HepG2 (cell line): ENCODE results near the gene EFNA2. TPM values are rescaled to one million over a fixed set of nuclear protein-coding genes. Genes with fewer than 3 reads are reported as not detected.

Source experiments
- IKZF1 ChIP-seq: fragments of 450-650 bp; IDR thresholded peaks from 2 replicates; pipeline ENCODE4 v1.7.1; 2016
- IKZF5 ChIP-seq: IDR thresholded peaks from 2 replicates; pipeline ENCODE4 v1.6.1; 2018; ENCODE audit warnings: missing genetic modification reagents, mild to moderate bottlenecking, missing compliant biosample characterization
- NFKB2 ChIP-seq: sonication (generic); formaldehyde crosslinking; IDR thresholded peaks from 2 replicates; pipeline ENCODE4 v1.4.0; 2020; ENCODE audit warnings: missing genetic modification reagents, borderline replicate concordance
- POLR2G ChIP-seq: fragments of 200-400 bp; formaldehyde crosslinking; IDR thresholded peaks from 2 replicates; pipeline ENCODE4 v1.6.1; 2018; ENCODE audit warnings: mild to moderate bottlenecking, low read depth, low read length, moderate library complexity
- UBTF ChIP-seq: sonication (generic); formaldehyde crosslinking; IDR thresholded peaks from 2 replicates; pipeline ENCODE4 v1.4.0; 2020; ENCODE audit warnings: mild to moderate bottlenecking, missing genetic modification reagents
- ZBTB39 ChIP-seq: sonication (generic); formaldehyde crosslinking; IDR thresholded peaks from 2 replicates; pipeline ENCODE4 v1.5.0; 2020; ENCODE audit warnings: missing genetic modification reagents
- ZNF18 ChIP-seq: sonication (generic); formaldehyde crosslinking; IDR thresholded peaks from 2 replicates; pipeline ENCODE4 v1.8.0; 2022; ENCODE audit warnings: mild to moderate bottlenecking, missing genetic modification reagents; ENCODE audit not compliant: insufficient replicate concordance
- ZNF407 ChIP-seq: sonication (generic); formaldehyde crosslinking; IDR thresholded peaks from one replicate; pipeline ENCODE4 v1.5.1; 2020; ENCODE audit warnings: mild to moderate bottlenecking, missing genetic modification reagents; ENCODE audit errors: not compliant biosample characterization
- polyA plus RNA-seq, 8 experiments: library from polyadenylated mRNA; depleted of rRNA in 3 of 8; stranded (reverse) in 7 of 8; unstranded in 1 of 8; fragments of >200 nt; fragmentation: Illumina TruSeq in 4 of 8; extraction: Trizol in 4 of 8; gene quantifications; 2 replicates each; pipeline versions ENCODE4 v1.2.1 to v1.2.3, GENCODE V29; 2011 to 2016; ENCODE audit warnings: low read depth in 4 of 8, missing spikeins in 1 of 8, mixed read lengths in 1 of 8; ENCODE audit not compliant: insufficient read depth in 1 of 8
- total RNA-seq, 5 experiments: library from RNA; depleted of rRNA; stranded (reverse); fragments of >200 nt; fragmentation: Illumina TruSeq; extraction: Trizol; gene quantifications; 2 replicates each; pipeline ENCODE4 v1.2.3, GENCODE V29; 2016; ENCODE audit warnings: low read depth in 1 of 5

EFNA2 gene
- total and polyA plus RNA-seq, 2 of the 13 experiments (the other 11 are each of a cell fraction or from before 2014, with no cell fraction given) = 6.0 to 9.9 TPM

- no peak for TF ChIP-seq ZNF18 (CRISPR knock-in tag)
- peak; percentile 36; the same call in 1 of the 2 replicates for TF ChIP-seq UBTF (CRISPR knock-in tag)
- TF ChIP-seq IKZF5 (CRISPR knock-in tag) = no peak; the same call in 1 of the 2 replicates
- peak; percentile 55; the same call in 1 of the 2 replicates for TF ChIP-seq ZBTB39 (CRISPR knock-in tag)
- TF ChIP-seq NFKB2 (CRISPR knock-in tag) = no peak
- TF ChIP-seq ZNF407 = no peak
- TF ChIP-seq POLR2G = peak; percentile 63
- TF ChIP-seq IKZF1 = no peak
Measured at GRCh38 chr19:1251330-1252220, 34.1 kb upstream of the EFNA2 start (continued).
